Islet of Langerhans (tissue), 1 donor: ENCODE measurements around the gene COG5.

Experiments
- FAIRE-seq: peaks from one replicate; lab custom pipeline; 2011; peaks lifted over from hg19 to GRCh38; lab: Jason Lieb, UNC

COG5 gene

DNA sequence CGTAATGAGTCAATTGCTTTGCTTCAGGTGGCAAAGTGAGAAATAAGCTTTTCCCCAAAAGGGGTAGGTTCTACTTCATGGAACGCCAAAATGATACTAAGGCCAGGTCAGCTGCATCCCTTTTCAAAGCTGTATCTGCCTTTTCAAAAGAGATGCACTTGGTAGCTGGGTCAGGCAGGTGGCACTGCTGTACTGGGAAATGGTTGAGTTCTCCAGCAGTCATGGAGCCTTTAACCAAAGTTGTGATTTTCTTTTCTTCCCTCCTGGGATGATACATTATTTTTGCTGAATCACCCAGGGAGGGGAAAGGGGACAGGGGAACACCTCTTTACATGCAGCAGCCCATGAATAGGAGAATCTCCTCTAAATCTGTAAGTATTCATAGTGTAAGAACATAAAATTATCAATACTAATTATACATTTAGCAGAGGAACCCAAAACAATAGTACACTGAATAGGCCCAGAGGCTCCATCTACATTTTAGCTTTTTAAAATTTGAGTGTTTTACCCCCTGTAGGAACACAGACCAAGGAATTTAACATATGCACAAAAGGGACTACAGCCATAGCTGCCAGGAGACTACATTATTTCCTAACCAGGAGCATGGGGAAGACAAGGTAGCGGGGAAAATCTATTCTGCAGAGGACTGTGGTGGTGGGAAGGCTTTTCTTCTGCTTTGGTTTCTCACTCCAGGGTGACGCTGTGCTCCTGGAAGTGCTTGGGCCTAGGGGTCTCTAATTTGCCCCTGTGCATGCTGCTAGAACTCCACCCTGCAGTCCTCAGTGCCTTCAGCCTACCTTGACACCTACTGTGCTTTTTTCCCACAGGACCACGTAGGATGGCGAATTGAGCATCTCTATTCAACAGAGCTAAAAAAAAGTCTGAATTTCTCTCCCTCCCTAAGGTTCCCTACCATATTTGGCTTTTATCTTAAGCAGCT is 100.3 kb downstream of the COG5 start:
- FAIRE-seq: peak; percentile 55

DNA sequence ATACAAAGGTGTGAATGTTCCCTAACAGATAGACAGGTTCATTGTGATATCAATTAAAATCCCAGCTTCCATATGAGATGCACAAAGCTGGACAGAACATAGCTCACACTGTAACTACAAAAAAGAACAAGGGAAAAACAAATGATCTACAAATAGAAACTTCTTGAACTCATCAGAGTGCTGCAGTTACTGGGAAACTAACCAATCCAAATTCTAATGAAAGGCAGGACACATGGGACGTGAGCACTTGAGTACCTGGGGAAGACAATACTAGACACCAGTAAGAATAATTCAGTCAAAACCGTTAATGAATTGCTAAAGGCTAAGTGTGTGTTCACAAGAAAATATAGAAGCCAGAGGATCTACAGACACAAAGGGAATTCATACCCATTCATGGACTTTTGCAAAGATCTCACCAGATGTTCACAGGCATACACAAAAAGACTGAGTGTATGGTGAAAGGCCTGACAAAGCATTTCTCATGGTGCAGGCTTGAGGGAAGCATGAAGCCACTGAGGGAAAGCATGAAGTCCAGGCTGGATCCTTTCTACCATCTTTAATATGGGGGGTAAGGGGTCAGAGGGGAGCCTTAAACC is 101.7 kb downstream of the COG5 start:
- no peak for FAIRE-seq

- FAIRE-seq: no peak
Observed at GRCh38 chr7:107453388-107453787, 110.3 kb downstream of the COG5 start.

DNA sequence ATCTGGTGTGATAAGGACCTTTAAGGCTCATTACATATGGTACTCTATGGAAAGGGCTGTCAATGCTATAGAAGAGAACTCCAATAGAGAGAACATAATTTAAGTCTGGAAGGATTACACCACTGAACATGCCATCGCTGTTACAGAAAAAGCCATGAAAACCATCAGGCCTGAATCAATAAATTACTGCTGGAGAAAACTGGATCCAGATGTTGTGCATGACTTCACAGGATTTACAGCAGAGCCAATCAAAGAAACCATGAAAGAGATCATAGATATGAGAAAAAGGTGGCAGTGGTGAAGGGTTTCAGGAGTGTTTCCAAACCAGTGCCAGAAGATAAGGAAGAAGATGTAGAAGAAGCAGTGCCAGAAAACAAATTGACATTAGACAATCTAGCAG is 112.8 kb downstream of the COG5 start:
- FAIRE-seq: no peak

DNA sequence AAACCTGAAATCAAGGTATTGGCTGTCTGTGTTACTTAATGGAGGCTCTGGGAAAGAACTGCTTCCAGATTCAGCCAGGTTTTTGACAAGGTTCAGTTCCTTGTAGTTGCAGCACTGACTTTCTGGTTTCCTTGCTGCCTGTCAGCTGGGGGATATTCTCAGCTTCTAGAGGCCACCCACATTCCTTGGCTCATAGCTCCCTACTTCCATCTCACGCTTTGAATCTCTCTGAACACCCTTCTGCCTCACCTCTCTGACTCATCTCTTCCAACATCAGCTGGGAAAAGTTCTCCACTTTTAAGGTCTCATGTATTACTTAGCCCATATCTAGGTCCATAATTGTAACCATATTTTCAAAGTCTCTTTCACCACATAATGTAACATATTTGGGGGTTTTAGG is 116.7 kb downstream of the COG5 start:
- FAIRE-seq: no peak

DNA sequence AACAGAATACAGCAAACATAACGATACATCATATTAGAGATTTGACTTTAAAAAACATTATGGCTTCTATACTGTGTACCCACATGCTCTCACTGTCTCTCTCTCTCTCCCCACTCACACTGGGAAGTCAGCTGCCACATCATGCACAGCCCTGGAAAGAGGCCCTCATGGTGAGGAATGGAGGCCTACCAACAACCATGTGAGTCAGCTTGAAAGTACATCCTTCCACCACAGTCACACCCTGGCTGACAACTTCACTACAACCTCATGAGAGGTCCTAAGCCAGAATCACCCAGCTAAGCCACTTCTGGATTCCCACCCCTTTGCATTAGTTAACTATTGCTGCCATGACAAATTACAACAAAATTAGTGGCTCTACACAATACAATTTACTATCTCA is 117.2 kb downstream of the COG5 start:
- no peak for FAIRE-seq

DNA sequence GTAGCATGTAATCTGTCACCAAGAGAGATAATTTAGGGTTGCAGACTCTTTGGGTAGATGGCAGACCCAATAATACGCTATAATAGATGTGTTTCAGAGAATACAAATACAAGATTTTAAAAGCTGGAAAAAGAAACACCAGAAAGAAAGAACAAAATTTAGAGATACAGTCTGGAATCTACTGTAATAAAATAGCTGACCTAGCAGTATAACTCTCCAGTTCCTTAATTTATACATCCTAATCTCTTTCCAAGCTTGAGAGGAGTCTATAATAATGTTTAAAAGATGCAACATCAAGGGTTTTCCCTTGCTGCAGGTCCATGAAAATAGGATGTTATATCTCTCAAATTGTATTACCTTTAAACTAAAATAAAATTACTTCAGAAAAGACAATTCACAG is 121.0 kb downstream of the COG5 start:
- no peak for FAIRE-seq

DNA sequence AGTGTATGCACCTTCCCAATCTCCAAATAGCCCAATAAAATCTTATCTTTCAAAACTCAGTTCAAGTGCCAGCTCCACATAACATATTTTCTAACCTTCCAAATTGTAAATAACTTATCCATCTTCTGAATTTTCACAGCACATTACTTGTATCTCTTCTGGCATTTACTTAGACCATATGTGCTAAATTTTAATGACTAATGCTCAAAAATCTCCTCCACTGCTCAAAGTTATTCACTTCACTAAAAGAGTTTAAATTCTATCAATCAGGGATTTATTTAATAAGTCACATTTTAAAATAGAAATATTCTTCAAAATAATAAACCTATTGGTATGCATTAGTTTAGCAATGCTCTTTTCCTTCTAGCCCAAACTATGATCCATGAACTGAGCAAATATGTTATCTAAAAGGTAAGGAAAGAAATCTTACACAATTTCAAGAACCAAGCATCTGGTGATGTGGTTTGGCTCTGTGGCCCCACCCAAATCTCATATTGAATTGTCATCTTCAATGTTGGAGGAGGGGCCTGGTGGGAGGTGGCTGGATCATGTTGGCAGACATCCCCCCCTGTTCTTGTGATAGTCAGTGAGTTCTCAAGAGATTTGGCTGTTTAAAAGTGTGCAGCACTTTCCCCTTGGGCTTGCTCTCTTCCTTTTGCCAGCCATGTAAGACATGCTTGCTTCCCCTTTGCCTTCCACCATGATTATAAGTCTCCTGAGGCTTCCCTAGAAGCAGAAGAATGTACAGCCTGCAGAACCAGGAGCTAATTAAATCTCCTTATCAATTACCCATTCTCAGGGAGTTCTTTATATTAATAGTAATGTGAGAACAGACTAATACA is 121.9 kb downstream of the COG5 start:
- FAIRE-seq: no peak

GRCh38 chr7:107439025-107439424 is 124.7 kb downstream of the COG5 start:
- FAIRE-seq: no peak

GRCh38 chr7:107435749-107436148 is 128.0 kb downstream of the COG5 start:
- no peak for FAIRE-seq

DNA sequence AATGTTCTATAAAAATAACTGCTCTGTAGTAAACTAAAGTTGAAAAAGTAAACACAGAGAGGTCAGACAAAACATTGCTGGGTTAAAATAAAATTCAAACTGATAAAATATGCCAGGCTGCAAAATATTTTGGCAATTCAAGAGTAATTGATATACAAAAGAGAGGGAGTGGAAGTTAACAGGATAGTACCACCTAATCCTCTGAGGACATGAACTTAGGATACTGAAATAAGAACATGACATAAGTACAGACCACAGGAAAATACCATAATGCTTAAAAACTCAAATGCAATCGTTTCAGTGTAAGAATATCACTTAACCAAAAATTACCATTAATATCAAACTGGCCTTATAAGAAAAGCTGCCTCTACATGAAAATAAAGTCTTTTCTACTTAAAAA is 131.5 kb downstream of the COG5 start:
- FAIRE-seq: no peak

- FAIRE-seq: no peak
Observed at GRCh38 chr7:107430057-107430456, 133.7 kb downstream of the COG5 start.

DNA sequence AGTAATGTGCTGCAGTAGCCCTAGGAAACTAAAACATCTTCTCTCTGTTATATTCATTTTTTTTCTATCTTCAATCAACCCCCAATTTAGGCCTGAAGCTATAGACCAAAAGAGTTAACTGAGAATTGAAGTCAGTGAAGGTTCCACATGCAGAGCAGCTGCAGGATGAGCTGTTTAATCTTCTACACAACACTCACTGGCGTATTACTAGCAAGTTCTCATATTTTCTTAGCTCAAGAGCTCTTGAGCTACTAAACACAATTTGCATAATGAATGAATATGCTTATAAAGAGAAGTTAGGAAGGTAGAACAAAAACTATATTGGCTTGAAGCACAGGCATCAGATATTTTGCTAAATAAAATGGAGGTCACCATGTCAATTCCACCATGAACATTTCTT is 135.1 kb downstream of the COG5 start:
- no peak for FAIRE-seq

DNA sequence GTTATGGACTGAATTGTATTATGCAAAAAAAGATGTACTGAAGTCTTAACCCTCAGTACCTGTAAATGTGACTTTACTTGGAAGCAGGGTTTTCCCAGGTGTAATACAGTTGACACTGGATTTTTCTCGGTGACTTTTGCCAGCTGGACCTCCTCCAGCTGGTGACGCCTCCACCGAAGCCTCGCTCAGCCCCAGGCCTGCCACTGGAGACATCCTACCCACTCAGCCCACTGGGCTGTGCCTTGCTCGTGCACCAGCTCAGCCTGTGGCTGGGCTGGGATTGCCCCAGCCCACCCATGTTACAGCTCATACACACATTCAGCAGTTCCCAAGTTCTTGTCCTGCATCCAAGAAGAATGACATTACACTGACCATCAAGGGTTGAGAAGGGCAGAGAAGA is 136.3 kb downstream of the COG5 start:
- FAIRE-seq: no peak

DNA sequence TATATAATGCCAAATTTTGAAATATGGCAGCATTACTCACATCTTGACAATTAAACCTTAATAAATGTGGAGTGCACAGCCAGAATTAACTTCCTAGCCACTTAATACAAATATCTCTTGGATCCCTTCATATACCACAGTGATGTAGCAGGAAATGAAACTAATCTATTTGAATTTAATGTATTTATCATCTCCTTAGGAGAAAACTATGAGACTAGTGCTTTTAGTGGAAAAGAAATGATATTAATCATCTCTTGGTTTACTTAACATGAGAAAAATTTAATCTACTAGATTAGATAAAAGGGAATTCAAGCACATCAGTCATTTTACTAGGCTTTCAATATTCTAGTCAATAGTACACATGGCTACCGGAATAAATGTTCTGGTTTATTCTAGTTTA is 149.5 kb downstream of the COG5 start:
- FAIRE-seq: peak; percentile 81

DNA sequence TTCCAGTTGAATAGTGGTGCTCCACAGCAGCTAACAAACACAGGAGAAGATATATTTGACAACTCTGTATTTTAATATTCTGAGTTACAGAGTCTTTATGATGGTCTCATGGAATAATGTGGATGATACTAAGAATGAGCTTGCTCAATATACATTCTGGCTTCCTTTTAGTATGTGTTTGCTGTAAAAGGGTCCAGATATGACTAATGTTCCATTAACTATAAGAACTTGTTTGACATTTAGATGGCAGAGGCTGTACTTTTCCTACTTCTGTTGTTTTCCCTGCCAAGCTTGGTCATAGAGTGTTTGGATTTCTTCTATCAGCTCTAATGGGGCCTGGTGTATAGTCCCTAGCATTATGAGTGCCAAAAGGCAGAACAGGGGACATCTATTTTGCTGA is 155.4 kb downstream of the COG5 start:
- no peak for FAIRE-seq

GRCh38 chr7:107405559-107405958 is 158.2 kb downstream of the COG5 start:
- no peak for FAIRE-seq

DNA sequence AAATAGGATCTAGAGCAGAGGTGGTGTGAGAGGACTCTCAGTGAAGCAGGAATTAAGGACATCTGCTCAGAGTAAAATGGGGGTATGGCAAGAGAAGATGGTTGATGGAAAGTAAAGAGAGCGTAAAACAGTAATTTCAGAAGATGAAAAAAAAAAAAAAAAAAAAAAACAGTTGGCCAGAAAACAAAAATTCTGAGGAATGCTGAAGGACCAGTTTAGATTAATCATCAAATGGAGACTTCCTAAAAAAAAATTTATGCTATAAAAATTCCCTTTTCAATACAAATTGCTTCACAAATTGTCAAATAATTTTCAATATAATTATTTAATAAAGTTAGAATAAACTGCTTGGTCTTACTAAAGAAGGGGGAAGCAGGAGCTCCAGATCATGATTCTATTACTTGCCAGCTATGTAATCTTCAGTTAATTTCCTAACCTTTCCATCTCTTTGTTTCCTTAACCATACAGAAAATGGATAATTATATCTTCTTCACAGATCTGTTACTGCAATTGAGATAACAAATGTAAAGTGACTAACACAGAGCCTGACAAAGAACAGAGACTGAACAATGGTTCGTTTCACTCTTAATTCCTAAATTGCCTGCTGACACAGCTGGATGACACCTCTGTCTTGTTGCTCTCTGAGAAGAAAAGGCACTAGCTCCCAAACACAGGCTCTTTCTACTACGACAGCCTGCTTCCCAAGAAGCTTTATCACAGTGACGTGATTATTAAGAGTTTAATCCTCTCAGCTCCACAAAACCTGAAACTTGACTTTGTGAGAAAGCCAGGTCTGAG is 158.8 kb downstream of the COG5 start:
- no peak for FAIRE-seq

DNA sequence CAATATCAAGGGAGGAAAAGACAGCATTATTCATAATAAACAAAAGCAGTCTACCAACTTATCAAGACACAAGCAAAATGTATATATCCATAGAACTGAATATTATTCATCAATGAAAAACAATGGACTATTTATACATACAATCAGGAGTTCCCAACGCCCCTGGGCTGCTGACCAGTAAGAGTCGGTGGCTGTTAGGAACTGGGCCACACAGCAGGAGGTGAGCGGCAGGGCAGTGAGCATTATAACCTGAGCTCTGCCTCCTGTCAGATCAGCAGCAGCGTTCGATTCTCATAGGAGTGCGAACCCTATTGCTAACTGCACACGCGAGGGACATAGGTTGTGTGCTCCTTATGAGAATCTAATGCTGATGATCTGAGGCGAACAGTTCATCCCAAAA is 165.6 kb downstream of the COG5 start:
- FAIRE-seq: no peak

DNA sequence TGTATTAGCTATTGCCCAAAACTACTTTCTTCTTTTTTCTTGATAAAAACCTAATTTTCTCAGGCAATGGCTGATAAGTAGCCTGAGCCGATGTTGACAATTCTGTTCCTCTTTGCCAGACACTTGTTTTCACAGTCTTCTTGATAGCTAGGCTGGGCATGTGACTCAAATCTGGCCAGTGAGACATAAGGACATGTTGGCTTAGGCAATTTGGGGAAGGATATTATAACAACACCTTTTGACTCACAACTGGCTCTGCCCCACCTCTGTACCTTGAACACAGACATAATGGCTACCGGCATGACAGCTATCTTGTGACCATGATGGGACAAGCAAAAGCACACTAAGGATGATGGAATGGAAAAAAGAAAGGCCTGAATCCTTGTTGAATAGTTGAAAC is 166.7 kb downstream of the COG5 start:
- FAIRE-seq: no peak

- FAIRE-seq: no peak
Observed at GRCh38 chr7:107396081-107396480, 167.6 kb downstream of the COG5 start.

GRCh38 chr7:107394831-107395230 is 168.9 kb downstream of the COG5 start:
- no peak for FAIRE-seq
